Small intestine (tissue), 7 donors: ENCODE measurements around the gene NHLRC2. TPM values are rescaled to one million over a fixed set of nuclear protein-coding genes. Genes with fewer than 3 reads are reported as not detected.

Experiments used
- DNase-seq, 2 donors: peaks; one replicate each; pipeline versions ENCODE4 v3.0.0 to v3.0.0-alpha.2; 2013
- FAIRE-seq: peaks from 2 replicates; lab custom pipeline; 2012; peaks lifted over from hg19 to GRCh38; lab: Jason Lieb, UNC
- H3K27ac ChIP-seq, 3 donors: one replicate each; pipeline ENCODE4 v1.5.1; 2013; ENCODE audit warnings: low read length in 2 of 3, mild to moderate bottlenecking in 2 of 3, control low read depth in 1 of 3, inconsistent platforms in 1 of 3, low read depth in 1 of 3, moderate library complexity in 1 of 3
- H3K27me3 ChIP-seq, 3 donors: one replicate each; pipeline ENCODE4 v1.6.1; 2013; ENCODE audit warnings: low read length in 3 of 3, inconsistent platforms in 1 of 3; ENCODE audit not compliant: control insufficient read depth in 3 of 3, insufficient read depth in 3 of 3
- H3K36me3 ChIP-seq, 3 donors: one replicate each; pipeline ENCODE4 v1.6.1; 2013; ENCODE audit warnings: low read length in 3 of 3, inconsistent platforms in 1 of 3, low read depth in 1 of 3, mild to moderate bottlenecking in 1 of 3, moderate library complexity in 1 of 3; ENCODE audit not compliant: control insufficient read depth in 3 of 3, insufficient read depth in 2 of 3
- H3K4me1 ChIP-seq, 3 donors: one replicate each; pipeline ENCODE4 v1.6.1; 2013; ENCODE audit warnings: low read length in 2 of 3, inconsistent platforms in 1 of 3, low read depth in 1 of 3, mild to moderate bottlenecking in 1 of 3, moderate library complexity in 1 of 3; ENCODE audit not compliant: control insufficient read depth in 3 of 3, insufficient read depth in 2 of 3
- H3K4me3 ChIP-seq, 3 donors: one replicate each; pipeline ENCODE4 v1.5.1; 2013; ENCODE audit warnings: low read length in 3 of 3, control low read depth in 1 of 3, inconsistent platforms in 1 of 3, low read depth in 1 of 3, mild to moderate bottlenecking in 1 of 3, moderate library complexity in 1 of 3
- H3K9me3 ChIP-seq, 2 donors: one replicate each; pipeline ENCODE4 v1.6.1; 2013; ENCODE audit warnings: low read depth in 1 of 2, low read length in 1 of 2; ENCODE audit not compliant: control insufficient read depth in 2 of 2, insufficient read depth in 1 of 2
- WGBS, 3 donors: extraction: QIAGEN DNeasy Blood & Tissue Kit; methylation state at CpG; one replicate each; pipeline ENCODE4 v1.1.7; 2013; 5-methylcytosine and 5-hydroxymethylcytosine counted together
- polyA plus RNA-seq, 4 donors: library from polyadenylated mRNA; stranded (reverse) in 3 of 4; unstranded in 1 of 4; fragments of 200-250 nt in 3 of 4; fragments of 120-200 nt in 1 of 4; gene quantifications; one replicate each; pipeline versions ENCODE4 v1.2.1 to v1.2.3, GENCODE V29; 2013
- donor health status: healthy with polysubstance abuse.
- donor health status: control.
- donor health status: control.
- donor health status: Bipolar disorder and iron deficiency.
- donor health status: healthy.

NHLRC2 gene
- polyA plus RNA-seq, 4 donors = 4.1 to 18.3 (median 6.7) TPM

GRCh38 chr10:113889911-113890310 lies 35.5 kb downstream of the NHLRC2 start:
- Histone ChIP-seq H3K36me3 (peaks cover 0 to 10% (median 4%) of the 10 kb centered on the region in 3 donors), H3K27me3 (no peaks in the 10 kb centered on the region), H3K9me3 (no peaks in the 10 kb centered on the region), H3K4me3 (no peak overlapping the region), H3K27ac (no peak overlapping the region), H3K4me1 (no peaks in the 10 kb centered on the region)
- 72 to 80% (median 75%) methylated on average over 2 of the region's 2 CpGs for WGBS, 3 donors
- FAIRE-seq = no peak
- no peak for DNase-seq

DNA sequence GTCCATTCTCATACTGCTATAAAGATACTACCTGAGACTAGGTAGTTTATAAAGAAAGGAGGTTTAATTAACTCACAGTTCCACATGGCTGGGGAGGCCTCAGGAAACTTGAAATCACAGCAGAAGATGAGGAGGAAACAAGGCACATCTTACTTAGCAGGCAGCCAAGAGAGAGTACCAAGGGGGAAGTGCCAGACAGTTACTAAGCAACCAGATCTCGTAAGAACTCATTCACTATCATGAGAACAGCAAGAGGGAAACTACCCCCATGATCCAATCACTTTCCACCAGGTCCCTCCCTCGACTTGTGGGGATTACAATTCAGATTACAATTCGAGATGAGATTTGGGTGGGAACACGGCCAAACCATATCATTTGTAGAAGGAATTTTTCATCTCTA lies 36.3 kb downstream of the NHLRC2 start:
- DNase-seq = no peak
- Histone ChIP-seq H3K27ac (no peak overlapping the region), H3K9me3 (no peaks in the 10 kb centered on the region), H3K27me3 (no peaks in the 10 kb centered on the region), H3K4me1 (no peaks in the 10 kb centered on the region), H3K4me3 (no peak overlapping the region), H3K36me3 (peaks cover 0 to 10% (median 6%) of the 10 kb centered on the region in 3 donors)
- WGBS, 3 donors = 80 to 85% (median 83%) methylated on average over 4 of the region's 4 CpGs
- FAIRE-seq = no peak

GRCh38 chr10:113891476-113891875 lies 37.0 kb downstream of the NHLRC2 start:
- WGBS, 3 donors = 62 to 67% (median 64%) methylated on average over 3 of the region's 3 CpGs
- Histone ChIP-seq H3K4me3 (no peak overlapping the region), H3K4me1 (no peaks in the 10 kb centered on the region), H3K27me3 (no peaks in the 10 kb centered on the region), H3K9me3 (no peaks in the 10 kb centered on the region), H3K27ac (no peak overlapping the region), H3K36me3 (peaks cover 0 to 10% (median 6%) of the 10 kb centered on the region in 3 donors)
- DNase-seq (no peak), FAIRE-seq (no peak)

DNA sequence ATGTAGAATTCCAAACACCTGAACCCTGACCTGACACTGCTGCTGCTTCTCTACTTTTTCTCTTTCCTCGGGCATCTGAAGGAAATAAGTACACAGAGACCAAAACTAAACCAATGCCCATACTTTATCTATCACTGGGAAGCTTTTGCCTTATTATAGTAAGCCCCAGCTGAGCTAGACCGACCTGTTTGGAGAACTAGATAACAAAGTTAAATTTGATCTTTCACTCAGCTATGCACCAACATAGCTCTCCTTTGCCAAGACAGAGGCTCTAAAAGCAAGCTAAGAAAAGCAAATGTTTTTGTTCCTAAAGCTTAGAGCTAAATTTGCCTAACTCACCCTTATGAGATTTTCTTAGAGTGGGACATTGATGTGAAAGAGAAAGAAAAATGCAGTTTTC lies 39.1 kb downstream of the NHLRC2 start:
- peaks cover 0 to 4% (median 0%) of the 10 kb centered on the region in 3 donors for H3K4me1 ChIP-seq
- H3K9me3 ChIP-seq = no peaks in the 10 kb centered on the region
- H3K27ac ChIP-seq = no peak overlapping the region
- H3K36me3 ChIP-seq = peaks cover 0 to 11% (median 5%) of the 10 kb centered on the region in 3 donors
- FAIRE-seq = no peak
- 36 to 72% (median 62%) methylated on average over 2 of the region's 2 CpGs for WGBS, 3 donors
- H3K27me3 ChIP-seq = no peaks in the 10 kb centered on the region
- no peak overlapping the region for H3K4me3 ChIP-seq
- no peak for DNase-seq

GRCh38 chr10:113894581-113894980 lies 40.1 kb downstream of the NHLRC2 start:
- FAIRE-seq (no peak), DNase-seq (no peak)
- Histone ChIP-seq H3K9me3 (no peaks in the 10 kb centered on the region), H3K4me3 (no peak overlapping the region), H3K4me1 (peaks cover 0 to 4% (median 0%) of the 10 kb centered on the region in 3 donors), H3K27me3 (no peaks in the 10 kb centered on the region), H3K36me3 (peaks cover 0 to 9% (median 9%) of the 10 kb centered on the region in 3 donors), H3K27ac (no peak overlapping the region)
- WGBS, 3 donors = 91 to 100% (median 96%) methylated on average over 1 of the region's 1 CpG

GRCh38 chr10:113895018-113895417 lies 40.6 kb downstream of the NHLRC2 start:
- Histone ChIP-seq H3K27me3 (no peaks in the 10 kb centered on the region), H3K4me3 (no peak overlapping the region), H3K36me3 (peaks cover 0 to 11% (median 7%) of the 10 kb centered on the region in 3 donors), H3K4me1 (peaks cover 0 to 4% (median 0%) of the 10 kb centered on the region in 3 donors), H3K27ac (no peak overlapping the region), H3K9me3 (no peaks in the 10 kb centered on the region)
- no peak for FAIRE-seq
- no peak for DNase-seq

DNA sequence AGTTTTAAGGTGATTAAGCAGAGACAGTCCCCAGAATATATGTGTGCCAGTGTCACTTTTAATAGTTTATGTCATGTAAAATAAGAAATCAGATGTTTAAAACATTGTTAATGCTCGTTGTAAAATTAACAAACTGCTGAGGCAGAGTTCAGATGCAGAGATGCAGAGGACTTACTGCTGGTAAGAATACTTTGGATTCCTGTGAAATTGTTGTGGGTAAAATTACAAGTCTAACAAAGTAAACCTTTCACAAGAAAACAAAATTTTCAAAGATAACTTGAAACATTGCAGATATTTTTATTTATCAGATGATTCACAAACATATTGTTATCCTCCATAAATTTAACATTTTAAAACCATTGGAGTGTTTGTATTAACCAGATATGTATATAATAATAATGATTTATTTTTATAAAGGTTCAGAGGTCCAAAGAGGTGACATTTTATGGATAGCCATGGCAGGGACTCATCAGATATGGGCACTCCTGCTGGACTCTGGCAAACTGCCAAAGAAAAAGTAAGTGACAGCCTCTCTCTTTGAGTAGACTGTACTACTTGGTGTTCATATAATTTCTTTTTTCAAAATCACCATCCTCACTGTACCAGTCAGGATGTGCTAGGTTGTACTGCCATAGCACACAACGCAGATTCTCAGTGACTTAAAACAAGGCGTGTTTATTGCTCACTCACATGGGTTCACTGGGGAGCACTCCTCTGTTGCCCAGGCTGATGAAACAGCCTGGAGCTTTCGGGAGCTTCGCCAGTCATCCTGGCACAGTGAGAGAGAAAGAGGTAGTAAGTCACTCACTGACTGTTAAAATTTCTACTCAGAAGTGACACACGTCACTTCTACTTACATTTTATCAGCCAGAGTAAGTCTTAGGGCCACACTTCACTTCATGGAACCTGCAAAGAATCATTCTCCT lies 43.5 kb downstream of the NHLRC2 start:
- peak; percentile 29 to 84 for DNase-seq
- Histone ChIP-seq H3K4me3 (no peak overlapping the region), H3K4me1 (peaks cover 0 to 4% (median 0%) of the 10 kb centered on the region in 3 donors), H3K27ac (no peak overlapping the region), H3K27me3 (no peaks in the 10 kb centered on the region), H3K36me3 (peaks cover 0 to 13% (median 12%) of the 10 kb centered on the region in 3 donors), H3K9me3 (no peaks in the 10 kb centered on the region)
- no peak for FAIRE-seq
- WGBS, 3 donors = 83 to 87% (median 85%) methylated on average over 6 of the region's 6 CpGs

DNA sequence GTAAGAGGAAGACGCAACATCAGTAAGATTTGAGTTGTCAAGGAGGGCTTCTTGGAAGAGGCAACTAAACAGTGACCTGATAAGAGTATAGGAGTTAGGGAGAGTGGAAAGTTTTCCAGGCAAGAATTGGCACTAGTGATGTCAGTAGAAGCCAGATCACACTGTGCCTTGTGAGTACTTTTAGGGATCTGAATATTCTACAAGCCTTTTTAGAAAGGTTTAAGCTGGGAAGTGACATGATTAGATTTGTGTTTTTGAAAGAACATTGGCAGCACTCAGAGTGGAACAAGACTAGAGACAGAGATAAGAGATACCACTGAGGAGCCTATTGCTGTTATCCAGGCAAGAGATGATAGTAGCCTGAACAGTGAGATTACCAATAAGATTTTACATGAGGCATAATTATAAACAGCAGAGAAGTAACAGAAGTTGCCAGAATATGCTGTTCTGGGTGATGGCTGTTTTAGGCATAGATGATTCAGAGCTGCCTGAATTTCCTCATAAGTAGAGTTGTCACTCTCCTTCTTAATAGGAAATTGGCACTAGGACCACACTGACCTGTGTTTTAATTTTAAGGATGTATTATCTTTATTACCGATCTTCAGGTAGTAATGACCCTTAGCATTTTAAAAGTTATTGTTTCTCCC lies 45.6 kb downstream of the NHLRC2 start:
- WGBS, 3 donors = 93 to 98% (median 95%) methylated on average over 2 of the region's 2 CpGs
- H3K9me3 ChIP-seq = no peaks in the 10 kb centered on the region

More for the DNA sequence above, 45.6 kb downstream of the NHLRC2 start:
- Histone ChIP-seq H3K27ac (no peak overlapping the region), H3K4me1 (peaks cover 0 to 4% (median 0%) of the 10 kb centered on the region in 3 donors), H3K4me3 (no peak overlapping the region), H3K27me3 (no peaks in the 10 kb centered on the region), H3K36me3 (peaks cover 0 to 16% (median 15%) of the 10 kb centered on the region in 3 donors)
- DNase-seq (no peak), FAIRE-seq (peak; percentile 33)
